BJ (cell line): Measurements from ENCODE around the gene IL13. TPM values are rescaled to one million over a fixed set of nuclear protein-coding genes. Genes with fewer than 3 reads are reported as not detected.

Source experiments
- CTCF ChIA-PET: fragments of 350-600 bp; formaldehyde crosslinking; extraction: SDS; loops from one replicate; lab custom pipeline; 2021; ENCODE audit warnings: antibody characterized with exemption, inconsistent platforms; lab: Yijun Ruan, JAX
- POLR2A ChIA-PET: fragments of 300-600 bp; sonication (Branson Sonifier 250); formaldehyde crosslinking; extraction: SDS; loops from one replicate; lab custom pipeline; 2021; ENCODE audit warnings: antibody characterized with exemption; lab: Charles Lee
- DNase-seq: peaks from one replicate; pipeline ENCODE4 v3.0.0-alpha.2; 2011; ENCODE audit warnings: low read depth
- H3K27me3 ChIP-seq: 2 replicates; pipeline ENCODE4 v1.6.0; 2011; ENCODE audit warnings: low read length; ENCODE audit not compliant: control insufficient read depth, insufficient read depth
- H3K36me3 ChIP-seq: 2 replicates; pipeline ENCODE4 v1.5.1; 2011; ENCODE audit warnings: low read length; ENCODE audit not compliant: control insufficient read depth, insufficient read depth
- H3K4me3 ChIP-seq: 2 replicates; pipeline ENCODE4 v1.5.1; 2011; ENCODE audit warnings: low read depth, mild to moderate bottlenecking, control low read depth, low read length
- polyA plus RNA-seq: library from polyadenylated mRNA; depleted of rRNA; stranded (reverse); fragments of >200 nt; gene quantifications from 2 replicates; pipeline ENCODE4 v1.2.3, GENCODE V29; 2011
- TF ChIP-seq, protein P1 (sequence below): IDR thresholded peaks from 2 replicates; pipeline ENCODE4 v1.5.1; 2011; ENCODE audit warnings: low read depth, mild to moderate bottlenecking, control low read depth, inconsistent platforms, low read length, moderate library complexity; ENCODE audit not compliant: insufficient read depth

Gene IL13
- polyA plus RNA-seq, 1 experiment, result not detected

- ChIA-PET CTCF (interaction anchor here (1.5 kb wide), 1 partner anchor 118 kb away, joined by 3 read pairs; no protein-coding TSS in a partner anchor), POLR2A (no interaction called here)
- DNase-seq, result no peak
- Histone ChIP-seq H3K4me3 (no peak overlapping the region), H3K36me3 (peaks cover 5% of the 10 kb centered on the region), H3K27me3 (no peaks in the 10 kb centered on the region)
- TF ChIP-seq, protein P1, sequence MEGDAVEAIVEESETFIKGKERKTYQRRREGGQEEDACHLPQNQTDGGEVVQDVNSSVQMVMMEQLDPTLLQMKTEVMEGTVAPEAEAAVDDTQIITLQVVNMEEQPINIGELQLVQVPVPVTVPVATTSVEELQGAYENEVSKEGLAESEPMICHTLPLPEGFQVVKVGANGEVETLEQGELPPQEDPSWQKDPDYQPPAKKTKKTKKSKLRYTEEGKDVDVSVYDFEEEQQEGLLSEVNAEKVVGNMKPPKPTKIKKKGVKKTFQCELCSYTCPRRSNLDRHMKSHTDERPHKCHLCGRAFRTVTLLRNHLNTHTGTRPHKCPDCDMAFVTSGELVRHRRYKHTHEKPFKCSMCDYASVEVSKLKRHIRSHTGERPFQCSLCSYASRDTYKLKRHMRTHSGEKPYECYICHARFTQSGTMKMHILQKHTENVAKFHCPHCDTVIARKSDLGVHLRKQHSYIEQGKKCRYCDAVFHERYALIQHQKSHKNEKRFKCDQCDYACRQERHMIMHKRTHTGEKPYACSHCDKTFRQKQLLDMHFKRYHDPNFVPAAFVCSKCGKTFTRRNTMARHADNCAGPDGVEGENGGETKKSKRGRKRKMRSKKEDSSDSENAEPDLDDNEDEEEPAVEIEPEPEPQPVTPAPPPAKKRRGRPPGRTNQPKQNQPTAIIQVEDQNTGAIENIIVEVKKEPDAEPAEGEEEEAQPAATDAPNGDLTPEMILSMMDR, result no peak
These were observed 13.8 kb upstream of the IL13 start for GRCh38 chr5:132644177-132644576.

DNA sequence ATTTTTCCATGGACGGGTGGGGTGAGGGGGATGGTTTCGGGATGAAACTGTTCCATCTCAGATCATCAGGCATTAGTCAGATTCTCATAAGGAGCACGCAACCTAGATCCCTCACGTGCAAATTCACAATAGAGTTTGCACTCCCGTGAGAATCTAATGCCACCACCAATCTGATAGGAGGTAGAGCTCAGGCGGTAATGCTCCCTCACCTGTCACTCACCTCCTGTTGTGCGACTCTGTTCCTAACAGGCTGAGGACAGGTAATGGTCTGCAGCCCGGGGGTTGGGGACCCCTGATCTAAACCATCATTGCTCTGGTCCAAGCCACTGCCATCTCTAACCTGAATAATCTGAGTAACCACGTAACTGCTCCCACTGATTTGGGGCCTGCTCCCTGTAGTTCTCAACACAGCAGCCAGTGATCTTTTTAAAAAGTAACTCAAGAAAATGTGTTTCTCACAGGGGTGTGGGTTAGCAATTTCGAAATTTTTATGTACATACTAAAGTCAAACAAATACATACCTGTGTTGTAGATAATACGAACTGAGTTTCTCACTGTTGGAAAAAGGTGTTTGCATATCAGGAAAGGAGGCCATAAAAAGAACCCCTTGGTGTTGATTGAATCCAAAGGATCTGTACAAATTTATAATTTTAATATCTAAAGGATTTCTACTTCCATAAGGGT lies 11.2 kb upstream of the IL13 start:
- TF ChIP-seq, protein P1, result no peak
- ChIA-PET POLR2A (no interaction called here), CTCF (interaction anchor here (0.9 kb wide), 1 partner anchor 11 kb away, joined by 3 read pairs; no protein-coding TSS in a partner anchor)

DNA sequence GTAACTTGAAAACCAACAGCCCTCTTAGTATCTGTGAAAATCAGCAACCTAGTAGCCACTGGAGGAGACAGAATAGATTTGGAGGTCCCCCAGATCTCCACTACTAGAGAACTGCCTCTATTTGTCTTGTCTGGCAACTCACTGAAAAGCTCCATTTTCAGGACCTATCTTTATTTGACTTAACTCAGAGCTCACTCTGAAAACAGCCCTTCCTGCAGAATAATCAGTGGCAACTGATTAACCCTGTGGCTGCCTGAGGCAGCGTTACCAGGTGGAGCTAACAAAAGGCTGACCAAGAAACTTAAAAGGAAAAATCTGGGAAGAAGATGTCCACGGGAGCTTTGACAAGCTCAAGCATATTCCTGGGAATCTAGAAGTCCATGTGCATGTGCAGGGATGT lies 10.5 kb upstream of the IL13 start:
- H3K27me3 ChIP-seq, result no peaks in the 10 kb centered on the region
- ChIA-PET CTCF (interaction anchor here (0.9 to 1.2 kb wide), 2 partner anchors 9 to 12 kb away, joined by 3 read pairs; no protein-coding TSS in a partner anchor), POLR2A (no interaction called here)
- no peak for DNase-seq
- H3K36me3 ChIP-seq, result peaks cover 1% of the 10 kb centered on the region; the same call in 1 of the 2 replicates
- TF ChIP-seq, protein P1, result no peak
- H3K4me3 ChIP-seq, result no peak overlapping the region

More for the DNA sequence above, 11.2 kb upstream of the IL13 start:
- Histone ChIP-seq H3K36me3 (peaks cover 1% of the 10 kb centered on the region; the same call in 1 of the 2 replicates), H3K27me3 (no peaks in the 10 kb centered on the region), H3K4me3 (no peak overlapping the region)
- DNase-seq, result no peak

- DNase-seq, result no peak
- no peak overlapping the region for H3K4me3 ChIP-seq
- TF ChIP-seq, protein P1, result no peak
- ChIA-PET CTCF (interaction anchor here (0.6 to 1.2 kb wide), 2 partner anchors 8 to 14 kb away, joined by 3 read pairs; no protein-coding TSS in a partner anchor), POLR2A (interaction anchor here (0.6 kb wide), 1 partner anchor 260 kb away, joined by 3 read pairs; no protein-coding TSS in a partner anchor)
- H3K36me3 ChIP-seq, result peaks cover under 1% of the 10 kb centered on the region; the same call in 1 of the 2 replicates
- no peaks in the 10 kb centered on the region for H3K27me3 ChIP-seq
These were observed 9.6 kb upstream of the IL13 start for GRCh38 chr5:132648355-132648754.

- ChIA-PET POLR2A (no interaction called here), CTCF (no interaction called here)
- DNase-seq, result no peak
These were observed 6.0 kb upstream of the IL13 start for GRCh38 chr5:132651838-132652469.

More at GRCh38 chr5:132651838-132652469, 6.0 kb upstream of the IL13 start:
- TF ChIP-seq, protein P1, result no peak
- Histone ChIP-seq H3K27me3 (no peaks in the 10 kb centered on the region), H3K4me3 (no peak overlapping the region), H3K36me3 (no peaks in the 10 kb centered on the region)
